Left ventricle myocardium inferior (tissue), 1 donor: Measurements from ENCODE around the gene NHERF2. TPM values are rescaled to one million over a fixed set of nuclear protein-coding genes. Genes with fewer than 3 reads are reported as not detected.
"Not testable (repeated sequence)": the region's sequence is repeated elsewhere in the genome, so short reads cannot be mapped to it uniquely, and the experiment has no call there.

ENCODE experiments used
- DNase-seq: peaks from one replicate; pipeline ENCODE4 v3.0.0-alpha.2; 2020
- H3K27ac ChIP-seq: fragments of 200-600 bp; replicated peaks from 2 replicates; pipeline ENCODE4 v1.8.0; 2021
- H3K27me3 ChIP-seq: fragments of 200-600 bp; 2 replicates; pipeline ENCODE4 v1.8.0; 2021; ENCODE audit warnings: low read depth
- H3K36me3 ChIP-seq: fragments of 200-600 bp; 2 replicates; pipeline ENCODE4 v1.8.0; 2021
- H3K4me1 ChIP-seq: fragments of 200-600 bp; 2 replicates; pipeline ENCODE4 v1.8.0; 2021
- H3K4me3 ChIP-seq: fragments of 200-600 bp; 2 replicates; pipeline ENCODE4 v1.8.0; 2021; ENCODE audit warnings: mild to moderate bottlenecking, moderate library complexity
- H3K9me3 ChIP-seq: fragments of 200-600 bp; replicated peaks from 2 replicates; pipeline ENCODE4 v1.8.0; 2021
- intact Hi-C: fragments of 100-400 bp; cut with micrococcal nuclease; formaldehyde crosslinking; loops from one replicate; pipeline ENCODE4 v1.11.0; 2022
- total RNA-seq: library from RNA; stranded (reverse); fragmentation: NEBNext Ultra II Directional; extraction: Animal tissue kit (Norgen Biotek cat#: 25700); gene quantifications from one replicate; pipeline ENCODE4 v1.2.1, GENCODE V29; 2021
- TF ChIP-seq, protein P1 (sequence below): fragments of 200-600 bp; IDR thresholded peaks from 2 replicates; pipeline ENCODE4 v1.8.0; 2021; ENCODE audit warnings: antibody characterized with exemption, mild to moderate bottlenecking, borderline replicate concordance
- donor health status: DM: no; HTN: yes; CAD: no; lungs with severe emphysema.

The NHERF2 gene
- total RNA-seq, 1 donor from 2014 or later = 221 TPM

DNA sequence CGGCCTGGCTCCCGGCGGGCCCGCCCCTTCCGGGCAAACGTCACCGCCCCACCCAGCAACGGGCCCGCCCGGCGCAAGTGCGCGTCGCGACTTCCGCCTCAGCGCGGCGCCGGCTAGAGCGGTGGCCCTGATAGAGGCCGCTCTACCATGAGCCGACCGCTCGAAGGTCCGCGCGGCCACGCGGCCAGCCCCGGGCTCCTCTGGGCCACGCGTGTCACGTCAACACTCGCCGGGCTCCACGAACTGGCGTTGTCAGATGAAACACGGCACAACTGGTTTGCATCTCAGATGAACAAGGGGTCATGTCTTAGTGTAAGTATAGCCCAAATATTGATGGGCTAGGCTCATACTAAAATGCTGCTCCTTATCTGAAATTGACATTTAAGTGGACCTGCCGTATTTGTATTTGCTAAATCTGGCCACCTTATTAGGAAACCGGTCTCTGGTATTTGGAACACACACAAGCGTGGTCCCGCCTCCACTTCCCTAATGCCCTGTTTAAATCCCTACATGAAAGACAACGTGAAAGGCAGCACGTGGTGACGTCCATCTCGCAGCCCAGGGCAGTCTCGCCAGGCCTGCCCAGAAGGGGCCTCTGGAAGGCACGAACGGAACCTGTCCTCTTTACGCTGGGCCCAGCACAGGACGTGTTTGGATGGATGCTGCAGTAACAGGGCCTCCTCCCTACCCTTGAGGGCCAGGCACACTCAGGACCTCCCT, 16.8 kb upstream of the NHERF2 start, which contains the start of gene ZNF598:
TSS of gene ZNF598 (minus strand) at position 31 of the 720 bp plus-strand sequence.
- Histone ChIP-seq H3K27ac (peak within 1 kb of the TSS; percentile 91), H3K9me3 (no peaks in the 10 kb centered on the region), H3K27me3 (no peaks in the 10 kb centered on the region), H3K36me3 (no peaks in the 10 kb centered on the region), H3K4me1 (peaks cover 56% of the 10 kb centered on the region), H3K4me3 (peak within 1 kb of the TSS; percentile 93)
- intact Hi-C loops = no loop called here
- TF ChIP-seq, protein P1, sequence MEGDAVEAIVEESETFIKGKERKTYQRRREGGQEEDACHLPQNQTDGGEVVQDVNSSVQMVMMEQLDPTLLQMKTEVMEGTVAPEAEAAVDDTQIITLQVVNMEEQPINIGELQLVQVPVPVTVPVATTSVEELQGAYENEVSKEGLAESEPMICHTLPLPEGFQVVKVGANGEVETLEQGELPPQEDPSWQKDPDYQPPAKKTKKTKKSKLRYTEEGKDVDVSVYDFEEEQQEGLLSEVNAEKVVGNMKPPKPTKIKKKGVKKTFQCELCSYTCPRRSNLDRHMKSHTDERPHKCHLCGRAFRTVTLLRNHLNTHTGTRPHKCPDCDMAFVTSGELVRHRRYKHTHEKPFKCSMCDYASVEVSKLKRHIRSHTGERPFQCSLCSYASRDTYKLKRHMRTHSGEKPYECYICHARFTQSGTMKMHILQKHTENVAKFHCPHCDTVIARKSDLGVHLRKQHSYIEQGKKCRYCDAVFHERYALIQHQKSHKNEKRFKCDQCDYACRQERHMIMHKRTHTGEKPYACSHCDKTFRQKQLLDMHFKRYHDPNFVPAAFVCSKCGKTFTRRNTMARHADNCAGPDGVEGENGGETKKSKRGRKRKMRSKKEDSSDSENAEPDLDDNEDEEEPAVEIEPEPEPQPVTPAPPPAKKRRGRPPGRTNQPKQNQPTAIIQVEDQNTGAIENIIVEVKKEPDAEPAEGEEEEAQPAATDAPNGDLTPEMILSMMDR = no peak
- DNase-seq = peak; percentile 85

- DNase-seq, H3K4me3 ChIP-seq, intact Hi-C loops, H3K27ac ChIP-seq, H3K9me3 ChIP-seq, H3K27me3 ChIP-seq, H3K36me3 ChIP-seq: not testable (repeated sequence)
- H3K4me1 ChIP-seq = peaks cover 38% of the 10 kb centered on the region
Measured at GRCh38 chr16:2011726-2012125, 15.0 kb upstream of the NHERF2 start.

DNA sequence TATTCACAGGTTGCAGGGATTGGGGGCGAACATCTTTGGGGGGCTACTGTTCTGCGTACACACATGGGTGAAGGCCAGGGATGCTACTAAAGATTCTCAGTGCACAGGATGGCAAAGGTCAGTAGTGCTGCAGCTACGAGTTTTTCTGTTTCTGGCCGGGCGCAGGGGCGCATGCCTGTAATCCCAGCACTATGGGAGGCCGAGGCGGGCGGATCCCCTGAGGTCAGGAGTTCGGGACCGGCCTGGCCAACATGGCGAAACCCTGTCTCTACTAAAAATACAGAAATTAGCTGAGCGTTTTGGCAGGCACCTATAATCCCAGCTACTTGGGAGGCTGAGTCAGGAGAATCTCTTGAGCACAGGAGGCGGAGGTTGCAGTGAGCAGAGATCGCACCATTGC, 13.2 kb upstream of the NHERF2 start:
- Histone ChIP-seq H3K4me3 (no peak overlapping the region), H3K27me3 (peaks cover 21% of the 10 kb centered on the region), H3K27ac (no peak overlapping the region), H3K36me3 (no peaks in the 10 kb centered on the region), H3K4me1 (peaks cover 20% of the 10 kb centered on the region), H3K9me3 (no peaks in the 10 kb centered on the region)
- DNase-seq = no peak
- intact Hi-C loops = no loop called here
- TF ChIP-seq, protein P1 = no peak

- no peak overlapping the region for H3K4me3 ChIP-seq
- DNase-seq = no peak
- TF ChIP-seq, protein P1 = no peak
- H3K9me3 ChIP-seq = no peaks in the 10 kb centered on the region
- no peaks in the 10 kb centered on the region for H3K36me3 ChIP-seq
- H3K27me3 ChIP-seq = peaks cover 40% of the 10 kb centered on the region
- no peak overlapping the region for H3K27ac ChIP-seq
- H3K4me1 ChIP-seq = peaks cover 14% of the 10 kb centered on the region
- intact Hi-C loops = no loop called here
Measured at GRCh38 chr16:2015117-2015946, 11.4 kb upstream of the NHERF2 start.

DNA sequence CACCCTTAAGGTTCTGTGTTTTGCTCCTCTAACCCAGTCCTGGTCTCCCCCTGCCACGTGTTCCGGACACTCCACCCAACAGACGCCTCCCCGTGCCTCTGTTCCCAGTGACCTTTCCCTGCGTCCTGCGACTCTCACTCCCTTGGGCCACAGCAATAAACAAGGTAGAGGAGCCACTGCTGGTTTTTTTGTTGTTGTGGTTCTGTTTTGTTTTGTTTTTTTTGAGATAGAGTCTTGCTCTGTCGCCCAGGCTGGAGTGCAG, 10.8 kb upstream of the NHERF2 start:
- peaks cover 15% of the 10 kb centered on the region for H3K4me1 ChIP-seq
- TF ChIP-seq, protein P1 = no peak
- DNase-seq = no peak
- H3K9me3 ChIP-seq = no peaks in the 10 kb centered on the region
- no peak overlapping the region for H3K4me3 ChIP-seq
- intact Hi-C loops = no loop called here
- no peak overlapping the region for H3K27ac ChIP-seq
- peaks cover 45% of the 10 kb centered on the region for H3K27me3 ChIP-seq
- no peaks in the 10 kb centered on the region for H3K36me3 ChIP-seq

- Histone ChIP-seq H3K9me3 (no peaks in the 10 kb centered on the region), H3K4me3 (no peak overlapping the region), H3K36me3 (no peaks in the 10 kb centered on the region), H3K27ac (no peak overlapping the region), H3K27me3 (peaks cover 51% of the 10 kb centered on the region), H3K4me1 (peaks cover 15% of the 10 kb centered on the region)
- no peak for DNase-seq
- TF ChIP-seq, protein P1 = peak; percentile 42
- intact Hi-C loops = no loop called here
Measured at GRCh38 chr16:2016407-2016922, 10.2 kb upstream of the NHERF2 start.
